Hepatocyte (in vitro differentiated cells): Measurements from ENCODE around the gene DRC7.

Experiments
- CTCF ChIP-seq: fragments of 200-600 bp; sonication (generic); IDR thresholded peaks from 2 replicates; pipeline ENCODE4 v1.5.1; 2016; ENCODE audit warnings: antibody characterized with exemption, mild to moderate bottlenecking; ENCODE audit not compliant: poor library complexity
- EZH2 ChIP-seq: fragments of 200-600 bp; sonication (generic); IDR thresholded peaks from 2 replicates; pipeline ENCODE4 v1.6.1; 2016; ENCODE audit warnings: antibody characterized with exemption, mild to moderate bottlenecking, borderline replicate concordance
- EZH2phosphoT487 ChIP-seq: fragments of 200-600 bp; sonication (generic); IDR thresholded peaks from one replicate; pipeline ENCODE4 v1.6.1; 2018; ENCODE audit warnings: antibody characterized with exemption, mild to moderate bottlenecking, low read depth, moderate library complexity; ENCODE audit not compliant: unreplicated experiment, severe bottlenecking

DNA sequence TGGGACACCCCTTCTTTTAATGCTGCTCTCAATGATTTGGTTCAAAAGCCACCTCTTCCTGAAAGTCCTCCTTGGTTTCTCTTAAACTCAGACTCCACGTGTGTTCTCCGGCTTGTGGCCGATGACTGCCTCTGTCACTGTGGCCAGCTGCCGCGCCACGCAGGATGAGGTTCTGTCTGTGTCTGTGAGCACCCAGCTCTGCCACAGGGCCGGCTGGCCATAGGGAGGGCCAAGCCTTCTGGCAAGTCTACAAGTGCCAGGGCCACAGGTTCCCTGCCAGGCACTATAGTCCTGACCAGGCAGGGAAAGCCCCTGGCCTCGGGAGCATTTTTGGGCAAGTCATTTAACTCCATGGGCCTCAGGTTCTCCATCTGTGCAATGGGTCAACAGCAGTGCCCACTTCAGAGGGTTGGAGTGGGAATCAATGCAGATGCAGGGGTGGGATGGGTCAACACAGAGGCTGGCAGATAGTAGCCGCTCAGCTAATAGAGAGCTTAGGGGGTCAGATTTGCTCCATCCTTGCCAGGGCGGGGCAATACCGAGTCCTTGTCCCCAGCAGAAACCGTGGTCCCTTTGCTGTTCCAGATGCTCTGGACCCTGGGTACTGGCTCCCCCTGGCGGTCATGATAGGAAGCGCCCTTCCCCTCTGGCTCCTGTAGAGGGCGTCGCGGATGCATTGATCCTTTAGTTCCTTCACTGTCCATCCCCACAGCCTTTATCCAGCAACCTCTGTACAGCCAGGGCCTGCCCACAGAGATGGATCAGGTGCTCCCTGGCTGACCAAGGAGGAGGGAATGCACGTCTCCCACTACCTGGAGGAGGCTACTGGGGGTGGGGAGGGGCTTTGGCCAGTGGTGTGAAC lies 45.8 kb upstream of the DRC7 start:
- TF ChIP-seq CTCF (peak; percentile 100), EZH2phosphoT487 (no peak), EZH2 (no peak)
